Glutamatergic neuron (in vitro differentiated cells): ENCODE data around the gene SETD3. TPM values are rescaled to one million over a fixed set of nuclear protein-coding genes. Genes with fewer than 3 reads are reported as not detected.
A peak's percentile ranks its signal among the peaks of the same experiment; 100 is the strongest.

Experiments used
- DNase-seq: peaks from one replicate; pipeline ENCODE4 v3.0.0; 2022
- H3K27ac Mint-ChIP-seq: one replicate; pipeline ENCODE4 v1.8.0; 2020; ENCODE audit warnings: mild to moderate bottlenecking, mixed read lengths, inconsistent platforms; ENCODE audit not compliant: unreplicated experiment
- H3K27me3 Mint-ChIP-seq: one replicate; pipeline ENCODE4 v1.8.0; 2020; ENCODE audit warnings: mild to moderate bottlenecking, moderate library complexity, mixed read lengths, inconsistent platforms; ENCODE audit not compliant: unreplicated experiment
- H3K36me3 Mint-ChIP-seq: one replicate; pipeline ENCODE4 v1.8.0; 2020; ENCODE audit warnings: mild to moderate bottlenecking, mixed read lengths, inconsistent platforms; ENCODE audit not compliant: unreplicated experiment
- H3K4me1 Mint-ChIP-seq: one replicate; pipeline ENCODE4 v1.8.0; 2020; ENCODE audit warnings: mild to moderate bottlenecking, low read depth, mixed read lengths, inconsistent platforms; ENCODE audit not compliant: unreplicated experiment
- H3K4me3 Mint-ChIP-seq: one replicate; pipeline ENCODE4 v1.8.0; 2020; ENCODE audit warnings: mild to moderate bottlenecking, mixed read lengths, inconsistent platforms; ENCODE audit not compliant: unreplicated experiment
- H3K9me3 Mint-ChIP-seq: one replicate; pipeline ENCODE4 v1.8.0; 2020; ENCODE audit warnings: mild to moderate bottlenecking, moderate library complexity, mixed read lengths, inconsistent platforms; ENCODE audit not compliant: unreplicated experiment
- CTCF ChIP-seq: fragments of 200-600 bp; sonication (generic); IDR thresholded peaks from one replicate; pipeline ENCODE4 v1.5.0; 2021; ENCODE audit not compliant: partially characterized antibody, unreplicated experiment
- total RNA-seq: library from RNA; stranded (reverse); fragmentation: NEBNext Ultra II Directional; extraction: Animal tissue kit (Norgen Biotek cat#: 25700); gene quantifications from one replicate; pipeline ENCODE4 v1.2.1, GENCODE V29; 2021; ENCODE audit not compliant: unreplicated experiment

Gene SETD3
- total RNA-seq, 1 donor from 2014 or later = 46.2 TPM

GRCh38 chr14:99522457-99522891 lies 41.8 kb upstream of the SETD3 start:
- no peak for TF ChIP-seq CTCF
- Mint-ChIP-seq H3K9me3 (peaks cover 6% of the 10 kb centered on the region), H3K27me3 (peaks cover 10% of the 10 kb centered on the region), H3K4me1 (peaks cover 14% of the 10 kb centered on the region), H3K27ac (no peak overlapping the region), H3K36me3 (no peaks in the 10 kb centered on the region), H3K4me3 (no peak overlapping the region)
- DNase-seq = peak; percentile 38

DNA sequence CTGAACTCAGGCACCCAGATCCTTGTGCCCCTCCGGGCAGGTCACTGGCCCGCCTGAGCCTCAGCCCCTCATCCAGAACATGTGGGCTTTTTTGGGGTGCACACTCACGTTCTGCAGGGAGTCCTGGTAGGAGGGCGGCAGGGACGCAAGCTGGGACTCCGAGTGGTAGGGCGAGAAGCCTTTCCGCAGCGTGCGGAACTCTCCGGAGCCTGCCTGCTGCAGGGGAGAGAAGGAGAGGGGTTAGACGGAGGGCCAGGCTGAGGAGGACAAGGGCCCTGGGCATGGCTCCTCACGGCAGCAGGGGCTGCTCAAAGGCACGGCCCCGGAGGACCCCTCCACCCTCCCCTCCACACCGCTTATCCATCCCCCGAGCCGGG lies 41.4 kb upstream of the SETD3 start:
- no peak for TF ChIP-seq CTCF
- peaks cover 14% of the 10 kb centered on the region for H3K4me1 Mint-ChIP-seq
- DNase-seq = peak; percentile 16

DNA sequence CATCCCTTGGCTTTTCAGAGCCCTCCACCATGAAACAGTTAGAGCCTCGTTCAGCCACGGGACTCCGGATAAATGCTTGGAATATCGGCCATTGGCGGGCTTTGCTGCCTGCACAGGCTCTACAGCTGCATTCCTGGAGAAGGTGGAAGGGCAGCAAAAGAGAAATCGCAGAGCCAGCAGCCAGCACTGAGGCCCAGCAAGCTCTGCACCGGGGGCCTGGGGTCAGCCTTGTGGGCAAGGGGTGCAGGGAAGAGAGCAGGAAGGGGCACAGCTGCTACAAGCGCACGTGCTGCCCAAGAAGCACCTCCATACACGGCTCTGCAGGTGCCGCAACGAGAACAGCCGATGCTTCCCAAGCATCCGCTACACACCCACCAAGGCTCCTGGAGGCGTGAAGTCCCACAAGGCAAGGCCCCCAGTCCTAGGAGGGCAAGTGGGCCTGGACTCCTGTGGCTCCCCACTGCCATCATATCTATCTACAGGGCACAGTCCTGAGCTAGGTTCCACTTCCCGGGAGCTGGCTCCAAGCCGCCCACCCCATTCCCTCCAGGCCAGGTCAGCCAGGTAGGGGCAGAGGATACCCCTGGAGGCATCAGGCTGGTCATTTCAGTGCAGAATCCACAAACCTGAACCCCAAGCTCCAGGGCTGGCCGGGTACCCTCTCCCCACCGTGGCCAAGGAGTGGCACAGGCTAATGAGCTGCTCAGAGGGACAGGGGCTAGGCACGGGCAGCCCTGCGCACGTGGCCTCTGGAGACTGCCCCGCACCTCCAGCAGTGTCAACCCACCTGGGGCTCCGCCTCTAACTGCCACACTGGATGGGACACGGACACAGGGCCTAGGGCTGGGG lies 40.7 kb upstream of the SETD3 start:
- Mint-ChIP-seq H3K9me3 (peaks cover 8% of the 10 kb centered on the region), H3K36me3 (no peaks in the 10 kb centered on the region), H3K4me1 (peaks cover 14% of the 10 kb centered on the region), H3K4me3 (no peak overlapping the region), H3K27ac (peak overlapping the region; percentile 43), H3K27me3 (peaks cover 8% of the 10 kb centered on the region)
- TF ChIP-seq CTCF = no peak
- peak; percentile 14 for DNase-seq

More for the DNA sequence above, 41.4 kb upstream of the SETD3 start:
- H3K27me3 Mint-ChIP-seq = peaks cover 8% of the 10 kb centered on the region
- no peak overlapping the region for H3K4me3 Mint-ChIP-seq
- H3K36me3 Mint-ChIP-seq = no peaks in the 10 kb centered on the region
- H3K9me3 Mint-ChIP-seq = peaks cover 8% of the 10 kb centered on the region
- no peak overlapping the region for H3K27ac Mint-ChIP-seq

GRCh38 chr14:99520571-99521081 lies 40.0 kb upstream of the SETD3 start:
- Mint-ChIP-seq H3K27ac (peak overlapping the region; percentile 43), H3K27me3 (peaks cover 8% of the 10 kb centered on the region), H3K4me1 (peaks cover 14% of the 10 kb centered on the region), H3K4me3 (no peak overlapping the region), H3K9me3 (peaks cover 8% of the 10 kb centered on the region), H3K36me3 (no peaks in the 10 kb centered on the region)
- no peak for TF ChIP-seq CTCF
- DNase-seq = peak; percentile 13

DNA sequence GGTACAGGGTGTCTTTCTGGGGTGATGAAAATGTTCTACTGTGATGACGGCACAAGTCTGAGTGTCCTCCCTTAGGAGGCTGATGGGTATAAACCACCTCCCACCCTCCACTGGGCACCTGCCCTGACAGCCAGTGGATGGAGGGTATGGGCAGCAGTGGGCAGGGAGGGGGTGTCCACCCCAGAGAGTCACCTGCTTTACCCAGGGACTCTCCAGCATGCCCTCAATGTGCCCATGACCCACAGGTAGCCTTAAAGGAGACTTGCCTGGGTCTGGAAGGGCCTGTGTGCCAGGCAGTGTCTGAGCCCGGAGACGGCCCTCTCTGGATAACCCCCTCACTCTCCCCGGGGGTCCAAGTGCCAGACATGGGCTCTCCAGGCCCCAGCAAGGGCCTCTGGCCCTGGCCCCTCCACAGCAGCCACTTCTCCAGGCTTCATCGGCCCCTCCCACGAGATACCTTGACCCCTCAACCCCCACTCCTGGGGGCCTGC lies 39.3 kb upstream of the SETD3 start:
- Mint-ChIP-seq H3K9me3 (peaks cover 8% of the 10 kb centered on the region), H3K4me1 (peaks cover 14% of the 10 kb centered on the region), H3K27me3 (peaks cover 8% of the 10 kb centered on the region), H3K36me3 (no peaks in the 10 kb centered on the region), H3K27ac (no peak overlapping the region), H3K4me3 (no peak overlapping the region)
- peak; percentile 10 for DNase-seq
- TF ChIP-seq CTCF = no peak
